Measurements from ENCODE around the gene HSPA1A.
"Not testable (repeated sequence)": the region's sequence is repeated elsewhere in the genome, so short reads cannot be mapped to it uniquely, and the experiment has no call there.

Gene HSPA1A

DNA sequence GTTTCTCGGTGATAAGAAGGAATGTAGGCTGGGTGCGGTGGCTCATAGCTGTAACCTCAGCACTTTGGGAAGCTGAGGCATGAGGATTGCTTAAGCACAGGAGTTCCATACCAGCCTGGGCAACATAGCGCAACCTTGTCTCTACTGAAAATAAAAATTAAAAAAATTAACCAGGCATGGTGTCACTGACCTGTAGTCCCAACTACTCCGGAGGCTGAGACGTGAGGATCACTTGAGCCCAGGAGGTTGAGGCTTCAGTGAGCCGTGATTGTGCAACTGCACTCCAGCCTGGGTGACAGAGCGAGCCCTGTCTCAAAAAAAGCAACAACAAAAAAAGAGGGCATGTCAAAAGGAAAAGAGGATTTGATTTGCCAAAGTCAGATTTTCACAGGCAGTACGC lies 43.4 kb downstream of the HSPA1A start:
- DNase-seq (no peak), ATAC-seq (no peak)
- H3K4me1 Mint-ChIP-seq, result peaks cover 20% of the 10 kb centered on the region
- no peak overlapping the region for H3K27ac Mint-ChIP-seq
- H3K4me3 Mint-ChIP-seq, result no peak overlapping the region
- H3K9me3 Mint-ChIP-seq, result no peaks in the 10 kb centered on the region
- H3K27me3 Mint-ChIP-seq, result no peaks in the 10 kb centered on the region

DNA sequence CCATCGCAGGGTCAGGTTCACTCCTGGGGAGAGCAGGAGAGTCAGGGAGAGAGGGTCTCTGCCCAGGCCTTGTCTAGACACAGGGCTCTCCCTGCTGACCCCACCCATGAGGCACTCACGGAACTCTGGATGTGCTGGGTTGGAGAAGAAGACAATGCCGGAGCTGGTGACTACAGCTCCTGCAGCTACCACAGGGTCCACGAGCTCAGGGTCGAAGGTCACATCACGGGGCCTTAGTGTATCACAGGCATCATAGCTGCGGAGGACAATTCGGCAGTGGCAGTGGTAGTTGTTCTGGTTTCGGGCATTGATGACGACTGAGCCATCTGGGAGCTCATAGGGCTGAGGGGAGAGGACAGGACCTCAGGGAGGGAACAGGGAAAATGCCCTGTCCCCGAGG lies 44.6 kb downstream of the HSPA1A start:
- no peak for ATAC-seq
- no peak overlapping the region for H3K4me3 Mint-ChIP-seq
- no peak overlapping the region for H3K27ac Mint-ChIP-seq
- peaks cover 30% of the 10 kb centered on the region for H3K4me1 Mint-ChIP-seq
- DNase-seq, result no peak
- H3K27me3 Mint-ChIP-seq, result no peaks in the 10 kb centered on the region
- no peaks in the 10 kb centered on the region for H3K9me3 Mint-ChIP-seq

DNA sequence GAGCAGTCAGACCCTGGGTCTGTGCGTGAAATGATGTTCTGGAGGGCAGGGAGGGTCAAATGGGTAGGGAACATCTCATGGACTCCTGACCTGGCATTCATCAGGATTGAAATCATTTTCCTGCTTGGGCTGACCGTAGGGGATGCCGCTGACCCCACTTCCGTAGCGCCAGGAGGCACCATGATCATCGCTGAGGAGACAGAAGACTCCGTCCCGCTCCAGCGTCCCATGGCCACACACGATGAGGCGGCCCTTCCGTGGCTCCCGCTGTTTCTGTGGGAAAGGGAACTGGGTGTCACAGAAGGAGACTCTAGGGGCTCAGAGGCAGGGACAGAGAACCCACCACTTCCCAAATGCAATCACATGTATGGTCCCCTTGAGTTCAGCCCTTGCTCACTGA lies 45.0 kb downstream of the HSPA1A start:
- DNase-seq (no peak), ATAC-seq (no peak)
- peaks cover 34% of the 10 kb centered on the region for H3K4me1 Mint-ChIP-seq
- no peaks in the 10 kb centered on the region for H3K27me3 Mint-ChIP-seq
- no peak overlapping the region for H3K4me3 Mint-ChIP-seq
- H3K9me3 Mint-ChIP-seq, result no peaks in the 10 kb centered on the region
- no peak overlapping the region for H3K27ac Mint-ChIP-seq

DNA sequence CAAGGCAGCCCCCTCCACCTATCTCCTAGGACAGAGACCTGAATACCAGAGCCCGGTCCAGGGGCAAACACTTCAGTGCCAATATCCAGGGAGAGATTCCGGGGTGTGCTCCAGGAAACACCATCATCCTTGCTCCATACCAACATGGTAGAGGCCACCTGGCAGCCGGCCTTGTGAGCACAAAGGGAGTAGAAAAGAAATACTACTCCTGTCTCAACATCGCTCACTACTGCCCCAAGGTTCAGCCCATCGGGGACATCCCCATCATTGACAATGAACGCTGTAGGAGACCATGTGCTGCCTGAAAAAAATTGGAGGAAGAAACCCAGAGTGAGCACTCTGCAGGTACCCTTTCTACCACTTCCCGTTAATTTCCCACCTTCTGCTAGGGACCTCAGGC lies 45.8 kb downstream of the HSPA1A start:
- H3K4me3 Mint-ChIP-seq, result no peak overlapping the region
- ATAC-seq, result no peak
- no peaks in the 10 kb centered on the region for H3K9me3 Mint-ChIP-seq
- no peaks in the 10 kb centered on the region for H3K27me3 Mint-ChIP-seq
- no peak for DNase-seq
- H3K27ac Mint-ChIP-seq, result peak overlapping the region in 1 of 2 donors; percentile 55
- H3K4me1 Mint-ChIP-seq, result peaks cover 34% of the 10 kb centered on the region

DNA sequence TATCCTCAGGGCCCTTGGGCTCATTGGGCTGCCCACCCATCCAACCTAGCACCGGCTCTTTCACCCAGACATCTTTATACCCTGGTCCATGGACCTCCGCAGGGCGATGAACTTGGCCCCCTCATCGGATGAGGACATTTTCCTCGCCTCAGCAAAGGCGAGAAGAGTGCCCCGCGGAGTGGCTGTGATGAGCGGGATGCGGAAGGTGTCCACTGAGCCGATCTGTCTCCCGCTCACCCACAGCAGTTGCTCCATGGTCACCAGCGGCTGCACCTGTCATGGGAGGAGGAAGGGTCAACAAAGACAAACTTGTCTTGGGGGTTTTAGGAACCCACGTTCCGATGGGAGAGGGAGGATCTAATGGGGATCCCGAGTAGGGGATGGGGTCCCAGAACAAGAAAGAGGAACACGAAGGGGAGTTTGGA lies 46.6 kb downstream of the HSPA1A start:
- no peak for ATAC-seq
- no peak for DNase-seq
- H3K27me3 Mint-ChIP-seq, result no peaks in the 10 kb centered on the region
- no peaks in the 10 kb centered on the region for H3K9me3 Mint-ChIP-seq
- H3K27ac Mint-ChIP-seq, result peak overlapping the region; percentile 97 to 99
- H3K4me1 Mint-ChIP-seq, result peaks cover 34% of the 10 kb centered on the region
- peak overlapping the region; percentile 95 to 99 for H3K4me3 Mint-ChIP-seq

DNA sequence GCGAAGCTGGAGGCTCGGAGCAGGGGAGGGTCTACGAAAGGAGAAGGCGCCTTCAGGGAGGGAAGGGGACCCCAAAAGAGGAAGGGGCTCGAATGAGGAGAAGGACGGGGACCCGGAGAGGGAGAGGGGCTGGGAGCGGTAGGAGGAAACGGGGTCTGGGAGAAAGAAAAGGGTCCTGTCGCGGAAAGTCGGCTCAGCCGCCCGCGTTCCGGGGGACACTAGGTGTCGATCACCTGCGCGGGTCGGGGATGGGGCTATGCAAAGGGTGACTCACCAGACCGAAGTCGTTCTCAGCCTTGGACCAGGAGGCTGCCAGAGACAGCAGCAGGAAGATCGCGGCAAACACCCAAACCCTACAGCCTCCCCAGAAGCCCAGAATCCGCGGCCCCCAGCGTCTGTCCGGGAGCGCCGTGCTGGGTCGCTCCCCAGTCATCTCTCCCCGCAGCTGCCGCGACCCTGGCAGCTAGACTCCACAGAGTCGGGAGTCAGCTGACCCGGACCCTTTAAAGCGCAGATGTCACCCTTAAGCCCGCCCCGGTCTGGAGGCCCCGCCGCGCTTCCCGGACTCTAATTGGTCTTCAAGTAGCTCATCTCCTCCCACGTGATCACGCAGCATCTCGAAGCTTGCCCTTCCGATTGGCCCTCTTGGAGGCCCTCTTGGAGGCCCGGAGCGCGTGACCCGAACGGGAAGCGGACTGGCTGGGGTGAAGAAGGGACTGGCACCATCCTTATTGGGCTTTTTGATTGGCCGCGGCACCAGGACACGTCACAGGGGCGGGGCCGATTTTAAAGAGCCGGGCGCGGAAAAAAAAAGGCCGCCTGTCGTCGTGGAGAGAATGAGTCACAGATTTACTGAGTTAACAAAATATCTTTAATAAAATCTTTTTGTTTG lies 47.2 kb downstream of the HSPA1A start, which contains the start of gene NEU1:
Gene NEU1, minus strand, starts transcription at position 478 of the 892 bp plus-strand sequence. Its CDS starts 45 bp downstream, at position 433.
- H3K27me3 Mint-ChIP-seq, result no peaks in the 10 kb centered on the region
- ATAC-seq (peak; percentile 97), DNase-seq (peak; percentile 99 to 100)
- H3K9me3 Mint-ChIP-seq, result no peaks in the 10 kb centered on the region
- H3K27ac Mint-ChIP-seq, result peak within 1 kb of the TSS; percentile 97 to 99
- H3K4me1 Mint-ChIP-seq, result peaks cover 34% of the 10 kb centered on the region
- peak within 1 kb of the TSS; percentile 95 to 99 for H3K4me3 Mint-ChIP-seq

DNA sequence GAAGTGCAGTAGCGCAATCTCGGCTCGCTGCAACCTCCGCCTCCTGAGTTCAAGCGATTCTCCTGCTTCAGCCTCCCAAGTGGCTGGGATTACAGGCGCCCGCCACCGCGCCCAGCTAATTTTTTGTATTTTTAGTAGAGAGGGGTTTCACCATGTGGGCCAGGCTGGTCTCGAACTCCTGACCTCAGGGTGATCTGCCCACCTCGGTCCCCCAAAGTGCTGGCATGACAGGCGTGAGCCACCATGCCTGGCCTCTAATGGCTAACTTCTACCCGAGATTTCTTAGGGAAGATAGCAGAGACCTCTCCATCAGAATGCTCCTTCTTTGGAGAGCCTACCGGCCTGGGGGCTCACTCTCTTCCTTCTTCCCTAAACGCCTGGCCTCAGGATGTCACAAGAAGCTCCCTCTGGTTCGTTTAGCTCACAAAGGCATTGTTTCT lies 48.8 kb downstream of the HSPA1A start:
- not testable (repeated sequence) for DNase-seq, H3K27me3 Mint-ChIP-seq, ATAC-seq, H3K9me3 Mint-ChIP-seq
- Mint-ChIP-seq H3K27ac (peak overlapping the region; percentile 97 to 99), H3K4me3 (peak overlapping the region; percentile 95 to 99), H3K4me1 (peaks cover 34% of the 10 kb centered on the region)

DNA sequence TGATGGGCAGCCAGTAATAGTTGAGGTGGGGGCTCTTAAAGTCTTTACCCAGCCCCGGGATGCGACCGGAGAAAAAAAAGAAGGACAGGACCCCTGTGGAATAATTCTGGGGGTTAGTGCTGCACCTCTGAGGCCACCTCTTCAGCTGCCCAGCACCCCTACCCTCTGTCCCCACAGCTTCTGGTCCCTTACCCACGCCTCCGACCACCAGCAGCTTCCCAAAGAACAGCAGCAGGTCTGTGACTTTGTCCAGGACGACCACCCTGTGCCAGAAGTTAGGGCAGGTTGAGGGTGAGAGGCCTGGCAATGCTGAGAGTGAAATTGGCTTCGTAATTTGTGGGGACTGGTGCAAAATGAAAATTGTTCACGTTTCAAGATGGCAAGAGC lies 49.5 kb downstream of the HSPA1A start:
- ATAC-seq, result no peak
- no peak overlapping the region for H3K27ac Mint-ChIP-seq
- H3K27me3 Mint-ChIP-seq, result no peaks in the 10 kb centered on the region

DNA sequence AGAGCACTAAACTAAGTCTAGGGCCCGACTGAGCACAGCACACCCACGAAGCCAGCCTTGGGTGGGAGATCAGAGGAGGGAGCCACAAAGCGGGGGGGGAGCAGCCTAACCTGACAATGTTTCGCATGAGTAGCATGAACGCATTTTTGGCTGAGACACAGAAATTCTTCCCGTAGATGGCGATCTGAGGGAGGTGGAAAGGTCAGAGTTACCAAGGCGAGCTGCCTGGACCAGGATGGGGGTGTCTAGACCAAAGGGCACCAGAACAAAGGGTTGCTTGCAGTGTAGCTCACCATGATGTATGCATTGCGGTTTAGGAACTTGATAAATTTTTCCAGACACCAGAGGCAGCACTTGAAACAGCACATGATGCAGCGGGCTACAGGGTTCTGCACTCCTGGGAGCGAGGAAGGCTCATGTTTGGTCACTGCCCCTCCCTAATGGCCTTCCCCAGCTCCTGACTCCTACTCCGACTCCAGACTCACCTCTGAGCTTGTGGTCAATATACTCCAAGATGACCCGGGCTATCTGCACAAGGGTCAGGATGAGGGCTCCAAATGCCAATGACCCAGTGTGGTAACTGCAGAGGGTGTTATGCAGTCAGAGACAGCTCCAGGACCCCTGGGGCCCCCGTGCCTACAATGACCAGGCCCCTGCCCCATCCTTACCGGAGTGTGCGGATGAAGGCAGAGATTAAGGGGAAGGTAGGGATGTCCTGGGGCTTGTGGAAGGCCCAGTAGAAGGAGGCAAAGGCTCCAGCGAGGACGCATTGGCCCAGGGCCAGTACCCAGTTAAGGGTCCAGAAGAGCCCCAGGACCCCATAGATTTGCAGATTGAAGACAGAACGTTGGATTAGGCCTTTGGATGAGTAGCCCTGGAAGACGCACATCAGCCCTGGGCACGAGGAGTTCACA lies 50.1 kb downstream of the HSPA1A start:
- DNase-seq, result no peak
- no peaks in the 10 kb centered on the region for H3K27me3 Mint-ChIP-seq
- H3K27ac Mint-ChIP-seq, result peak overlapping the region in 1 of 2 donors; percentile 72

More for the DNA sequence above, 49.5 kb downstream of the HSPA1A start:
- DNase-seq, result no peak
- Mint-ChIP-seq H3K4me1 (peaks cover 34% of the 10 kb centered on the region), H3K9me3 (no peaks in the 10 kb centered on the region), H3K4me3 (no peak overlapping the region)

More for the DNA sequence above, 50.1 kb downstream of the HSPA1A start:
- H3K4me1 Mint-ChIP-seq, result peaks cover 34% of the 10 kb centered on the region
- H3K4me3 Mint-ChIP-seq, result no peak overlapping the region
- ATAC-seq, result no peak
- H3K9me3 Mint-ChIP-seq, result no peaks in the 10 kb centered on the region

Data from stimulated activated naive CD8-positive, alpha-beta T cell treated with anti-CD3 and anti-CD28 coated beads, Interleukin-15, amount 100 ng/mL, for 72 hours (primary cell).